HG03108 (cell line): ENCODE results near the gene PPP2CA.

ENCODE experiments used
- ATAC-seq: cut with Tn5 transposase; IDR thresholded peaks from one replicate; pipeline ENCODE4 v1.9.1; 2021; ENCODE audit warnings: moderate library complexity; ENCODE audit not compliant: unreplicated experiment

Gene PPP2CA

DNA sequence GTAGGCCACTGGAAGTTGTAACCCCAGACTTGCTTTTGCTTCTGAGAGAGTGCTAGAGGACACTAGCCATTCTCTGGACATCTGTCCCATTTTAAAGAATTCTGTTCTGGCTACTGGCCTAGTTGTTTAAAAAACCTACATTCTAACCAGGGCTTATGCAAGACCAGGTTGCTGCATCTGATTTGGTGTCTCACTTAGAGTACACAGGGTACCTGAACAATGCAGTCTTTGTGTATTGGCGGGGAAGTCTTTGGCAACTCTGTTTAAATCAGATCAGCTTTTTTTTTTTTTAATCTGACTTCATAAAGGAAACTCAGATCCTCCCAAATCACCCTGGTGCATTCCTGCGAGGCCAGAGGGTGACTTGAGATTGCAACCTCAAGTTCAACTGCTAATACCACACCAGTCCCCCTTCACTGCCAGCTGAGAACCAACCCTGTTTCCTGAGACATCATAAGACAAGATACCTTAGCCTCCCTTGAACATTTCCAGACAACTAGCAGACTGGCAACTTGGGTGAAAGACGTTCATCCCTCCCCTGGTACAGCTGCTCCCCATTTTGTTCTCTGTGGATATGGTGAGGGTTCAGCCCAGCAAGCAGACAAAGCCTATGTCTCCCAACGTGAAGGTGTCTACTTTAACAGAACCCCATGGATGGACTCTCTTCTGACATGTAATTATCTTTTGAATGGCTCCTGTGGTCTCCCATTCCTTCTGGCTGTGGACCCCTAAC lies 76.1 kb downstream of the PPP2CA start:
- ATAC-seq, result no peak

DNA sequence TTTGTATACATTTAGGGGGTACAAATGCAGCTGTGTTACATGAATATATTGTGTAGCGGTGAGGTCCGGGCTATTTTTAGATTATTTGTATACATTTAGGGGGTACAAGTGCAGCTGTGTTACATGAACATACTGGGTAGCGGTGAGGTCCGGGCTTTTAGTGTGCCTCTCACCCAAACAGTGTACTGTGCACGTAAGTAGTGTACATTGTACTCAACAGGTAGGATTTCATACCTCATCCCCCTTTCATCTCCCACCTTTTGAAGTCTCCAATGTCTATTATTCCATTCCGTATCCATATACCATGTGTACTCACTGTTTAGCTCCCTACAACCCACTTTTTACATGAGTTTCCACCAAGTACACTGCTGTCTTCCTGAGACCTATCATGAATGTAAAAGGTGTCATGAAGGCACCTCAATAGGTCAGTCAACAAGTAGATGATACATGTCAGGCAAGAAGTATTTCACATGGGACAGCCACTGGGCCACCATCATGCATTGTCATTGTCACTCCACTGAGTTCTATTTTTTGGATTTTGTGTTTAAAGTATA lies 76.8 kb downstream of the PPP2CA start:
- no peak for ATAC-seq

DNA sequence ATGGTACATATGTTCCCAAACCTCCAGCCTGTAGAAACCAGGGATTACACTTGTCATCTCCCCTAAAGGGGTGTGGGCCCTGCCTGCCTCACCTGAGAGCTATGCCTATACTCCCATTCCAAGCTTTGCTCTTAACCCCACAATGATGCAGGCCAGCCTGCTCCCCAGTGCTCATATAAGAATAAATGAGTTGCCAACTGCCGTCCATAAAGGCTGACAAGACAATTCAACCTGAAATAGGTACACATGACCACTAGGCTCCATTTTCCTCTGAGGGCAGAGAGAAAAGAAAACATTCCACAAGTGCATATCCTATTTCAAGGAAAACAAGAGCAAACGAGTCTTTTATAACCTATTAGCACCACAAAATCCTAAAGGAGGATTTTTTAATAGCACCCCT lies 77.6 kb downstream of the PPP2CA start:
- no peak for ATAC-seq

DNA sequence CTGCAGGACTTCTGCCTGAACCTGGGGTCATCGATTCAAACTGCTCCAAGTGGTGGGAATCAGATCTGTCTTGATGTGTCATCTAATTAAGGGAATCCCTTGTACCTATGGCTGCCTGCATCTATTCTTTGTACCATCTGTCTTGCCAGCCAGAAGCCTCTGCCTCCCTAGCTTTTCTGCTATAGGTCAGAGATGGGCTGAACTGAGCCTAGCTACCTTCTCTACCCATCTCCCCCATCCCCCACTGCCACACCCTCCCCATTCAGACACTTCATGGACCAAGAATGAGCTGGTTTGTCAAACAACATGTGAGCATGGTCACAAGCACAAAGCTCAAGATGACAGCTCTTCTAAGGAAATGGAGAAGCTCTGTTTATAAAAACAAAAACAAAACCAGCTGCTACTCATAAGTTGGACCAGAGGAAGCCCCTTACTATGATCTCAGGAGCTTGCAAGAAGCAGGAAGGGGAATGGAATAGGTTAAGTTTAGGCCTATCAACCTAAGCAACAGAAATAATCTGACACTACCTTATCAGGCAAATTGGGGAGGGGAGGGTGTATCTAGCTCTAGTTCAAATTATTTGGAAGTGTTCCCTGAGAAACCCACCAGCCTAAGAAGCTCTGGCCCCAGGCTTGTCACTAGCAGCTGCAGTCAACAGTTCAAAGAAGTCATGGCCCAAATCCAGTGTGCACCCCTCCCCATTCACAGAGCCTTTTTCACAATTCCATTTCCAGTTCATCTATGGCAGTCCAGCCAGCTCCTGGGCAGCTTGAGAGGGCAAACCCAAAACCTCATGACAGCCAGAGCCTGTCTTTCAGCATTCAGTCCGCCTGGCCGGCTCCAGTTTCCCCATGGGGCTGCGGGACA lies 79.0 kb downstream of the PPP2CA start:
- ATAC-seq, result no peak

DNA sequence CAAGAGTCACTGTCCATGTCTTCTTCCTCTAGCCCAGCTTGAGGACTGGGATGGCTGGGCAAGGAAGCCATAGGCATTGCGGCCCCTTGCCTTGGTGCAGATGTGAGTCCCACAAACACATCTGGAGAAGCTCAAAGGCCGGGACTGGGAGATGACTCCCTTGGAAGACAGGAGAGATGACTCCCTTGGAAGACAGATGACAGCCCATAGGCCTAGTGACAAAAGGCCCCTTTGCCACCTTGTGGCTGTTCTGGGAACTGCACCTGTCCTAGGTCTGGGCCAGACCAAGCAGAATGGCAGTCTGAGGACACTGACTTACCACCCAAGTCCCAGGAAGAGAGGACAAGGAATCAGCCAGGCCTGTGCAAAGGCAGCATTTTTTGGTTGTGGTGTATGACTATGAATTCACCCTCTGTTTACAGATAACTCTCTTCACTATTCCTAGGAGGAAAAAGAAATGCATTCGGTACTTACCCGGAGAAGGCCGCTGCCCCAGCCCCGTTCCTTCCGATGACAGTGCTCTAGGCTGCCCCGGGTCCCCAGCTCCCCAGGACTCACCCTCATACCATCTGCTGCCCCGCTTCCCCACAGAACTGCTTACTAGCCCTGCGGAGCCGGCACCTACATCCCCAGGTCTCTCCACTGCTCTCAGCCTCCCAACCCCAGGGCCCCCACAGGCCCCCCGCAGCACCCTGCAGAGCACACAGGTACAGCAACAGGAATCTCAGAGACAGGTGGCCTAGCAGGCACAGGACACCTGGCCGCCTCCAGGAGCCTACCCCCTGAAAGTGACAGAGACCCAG lies 79.9 kb downstream of the PPP2CA start:
- peak; percentile 59 for ATAC-seq

DNA sequence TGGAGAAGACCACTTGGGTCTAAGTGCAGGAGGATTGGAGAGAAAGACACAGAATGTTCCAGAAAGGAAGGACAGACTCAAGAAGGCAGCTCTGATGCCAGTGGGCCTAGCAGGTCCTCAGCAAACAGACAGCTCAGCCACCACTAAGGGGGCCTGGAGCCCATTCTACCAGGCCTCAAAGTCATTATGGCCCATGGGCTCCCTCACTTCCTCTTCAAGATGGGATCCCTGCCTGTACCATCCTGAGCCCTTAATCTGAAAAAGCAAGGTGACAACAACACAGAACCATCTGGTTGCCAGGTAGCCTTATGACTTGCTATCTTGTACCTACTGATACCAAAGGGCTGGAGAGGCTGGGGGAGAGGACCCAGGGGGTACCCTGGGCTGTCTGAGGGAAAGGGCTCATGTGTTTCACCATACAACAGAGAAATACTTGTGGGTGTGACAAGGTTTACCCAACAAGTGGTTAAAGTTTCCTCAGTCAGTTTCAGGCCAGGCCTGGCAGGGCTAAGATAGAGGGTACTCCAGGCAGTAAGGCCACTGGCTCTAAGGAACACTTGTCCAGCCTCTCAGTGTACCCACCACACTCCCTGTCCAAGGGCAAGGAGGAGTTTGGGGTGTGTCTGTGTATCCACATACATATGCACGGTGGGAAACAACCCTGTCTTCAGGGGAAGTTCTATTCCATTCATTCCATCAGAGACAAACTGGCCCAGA lies 80.7 kb downstream of the PPP2CA start:
- ATAC-seq, result no peak
